ENCODE results near the gene JMJD4.

The JMJD4 gene

DNA sequence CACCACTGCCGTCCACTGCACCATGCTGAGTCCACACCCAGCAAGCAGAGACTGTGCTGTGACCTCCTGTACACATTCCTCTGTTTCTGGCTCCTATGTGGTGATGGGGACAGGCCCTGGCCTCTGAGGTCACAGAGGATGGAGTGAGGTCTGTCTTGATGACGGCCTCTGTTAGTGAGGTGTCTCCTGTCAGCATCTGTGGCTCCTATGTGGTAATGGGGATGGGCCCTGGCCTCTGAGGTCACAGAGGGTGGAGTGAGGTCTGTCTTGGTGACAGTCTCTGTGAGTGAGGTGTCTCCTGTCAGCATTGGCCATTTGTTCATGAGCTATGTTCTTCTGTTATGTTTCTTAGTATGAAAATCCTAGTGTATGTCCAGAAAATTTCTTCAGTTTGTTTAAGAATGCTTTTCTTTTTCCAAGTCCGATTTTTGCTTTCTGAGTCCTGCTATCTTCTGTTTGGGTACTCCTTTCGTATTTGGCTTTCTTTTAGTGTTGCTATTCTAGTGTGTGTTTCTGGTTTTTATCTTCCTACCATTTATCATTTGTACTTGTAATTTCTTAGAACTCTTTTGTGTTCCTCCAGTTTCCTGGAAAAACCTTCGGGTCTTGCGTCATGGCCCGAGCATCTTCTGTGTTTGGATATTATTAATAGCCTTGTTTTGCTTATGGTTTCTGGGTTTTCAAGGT, 13.5 kb upstream of the JMJD4 start:
- peak; percentile 49 for DNase-seq

DNA sequence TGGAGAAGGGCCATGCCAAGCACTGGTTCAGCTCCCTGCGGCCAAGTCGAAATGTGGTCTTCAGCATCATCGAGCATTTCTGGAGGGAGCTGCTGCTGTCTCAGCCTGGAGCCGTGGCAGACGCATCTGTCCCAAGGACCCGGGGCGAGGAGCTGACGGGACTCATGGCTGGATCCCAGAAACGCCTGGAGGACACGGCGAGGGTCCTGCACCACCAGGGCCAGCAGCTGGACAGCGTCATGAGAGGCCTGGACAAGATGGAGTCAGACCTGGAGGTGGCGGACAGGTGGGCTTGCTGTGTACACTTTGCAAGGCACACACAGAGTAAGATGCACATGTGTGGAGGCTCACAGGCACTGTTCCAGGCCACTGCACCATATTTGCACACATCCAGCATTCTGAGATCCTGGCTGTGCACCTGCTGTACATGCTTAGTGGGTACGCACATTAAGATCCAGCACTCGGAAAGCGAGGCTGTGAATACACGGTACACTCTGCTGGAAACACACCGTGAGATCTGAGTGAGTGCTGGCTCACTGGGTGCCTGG, 12.9 kb upstream of the JMJD4 start:
- no peak for DNase-seq

DNA sequence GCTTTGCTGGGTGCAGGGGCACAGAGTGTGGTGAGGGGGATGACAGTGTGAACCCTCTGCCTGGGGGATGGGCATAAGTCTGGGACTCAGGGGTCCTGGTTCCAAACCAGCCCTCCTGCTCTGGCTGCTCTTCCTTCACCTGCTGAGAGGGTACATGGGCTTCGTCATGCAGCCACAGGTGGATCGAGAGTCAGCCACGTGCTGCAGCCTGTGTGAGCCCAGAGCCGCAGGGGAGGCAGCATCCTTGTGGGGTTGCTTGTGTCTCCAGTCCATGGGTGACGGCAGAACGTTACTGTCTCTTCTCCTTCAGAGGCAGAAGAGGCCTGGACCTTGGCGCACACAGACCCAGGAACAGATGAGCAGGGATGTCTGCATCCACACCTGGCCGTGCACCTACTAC, 12.3 kb upstream of the JMJD4 start:
- no peak for DNase-seq

DNA sequence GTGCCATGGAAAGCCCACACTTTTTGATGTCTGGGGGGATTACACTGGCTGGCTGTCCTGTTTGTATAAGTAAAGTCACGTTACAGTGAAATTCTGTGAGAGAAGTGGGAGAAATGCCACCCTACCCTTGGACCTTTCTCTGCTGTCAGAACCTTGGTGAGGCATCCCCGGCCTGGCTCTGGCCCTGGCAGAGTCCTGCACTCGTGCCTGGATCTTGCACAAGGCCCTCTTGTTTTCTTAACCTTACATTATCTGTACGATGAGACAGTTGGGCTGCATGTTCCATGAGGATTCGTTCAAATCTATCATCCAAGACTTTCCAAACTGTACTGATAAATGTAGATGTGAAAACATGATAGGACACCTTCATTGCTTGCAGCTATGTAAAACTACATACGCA, 11.6 kb upstream of the JMJD4 start:
- no peak for DNase-seq

DNA sequence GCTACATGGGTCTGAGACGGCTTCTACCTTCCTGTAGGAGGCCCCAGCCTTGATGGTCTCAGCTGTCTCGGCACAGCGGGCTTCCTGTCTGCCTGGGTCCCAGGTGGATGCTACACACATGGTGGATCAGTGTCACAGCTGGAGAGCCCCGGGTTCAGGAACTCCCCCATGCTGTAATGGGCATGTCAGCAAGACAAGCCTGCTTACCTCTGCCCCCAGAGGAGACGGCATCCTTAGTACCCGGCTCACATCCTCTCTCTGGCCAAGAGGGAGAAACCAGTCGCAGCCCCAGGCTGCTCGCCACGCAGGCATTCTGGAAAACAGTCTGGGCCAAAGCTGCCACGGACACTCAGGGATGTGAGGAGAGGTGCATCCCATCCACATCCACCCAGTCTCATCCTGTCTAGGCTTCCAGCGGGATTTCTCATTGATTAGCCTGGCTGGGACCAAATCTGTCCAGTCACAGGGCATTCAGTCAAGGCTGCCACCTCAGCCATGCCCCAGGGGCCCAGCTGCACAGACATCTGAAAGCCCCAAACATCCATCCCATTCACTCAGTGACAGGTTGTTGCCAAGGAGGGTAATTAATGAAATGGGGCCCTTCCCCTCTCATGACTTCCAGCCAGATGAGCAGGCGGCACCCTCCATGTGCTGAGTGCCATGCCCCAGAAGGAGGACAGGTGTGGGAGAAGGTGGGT, 10.6 kb upstream of the JMJD4 start:
- DNase-seq, result no peak

DNA sequence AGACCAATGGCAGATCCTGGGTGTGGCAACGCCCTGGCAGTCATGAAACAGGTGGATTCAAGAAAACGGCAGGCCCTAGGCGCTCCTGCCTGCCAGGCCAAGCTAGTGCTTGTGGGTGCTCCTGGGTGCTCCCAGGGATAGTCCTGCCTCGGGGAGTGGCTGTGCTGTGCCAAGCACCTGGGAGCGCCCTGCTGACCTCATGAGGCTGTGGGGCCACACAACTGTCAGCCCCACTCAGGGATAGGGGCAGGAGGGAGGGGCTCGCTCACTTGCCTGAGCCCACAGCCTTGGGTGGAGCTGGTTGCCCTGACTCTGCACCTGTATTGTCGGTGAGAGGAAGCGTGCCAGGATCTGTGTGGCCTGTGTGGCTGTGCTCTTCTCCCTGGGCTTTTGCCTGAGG, 9.6 kb upstream of the JMJD4 start:
- no peak for DNase-seq

DNA sequence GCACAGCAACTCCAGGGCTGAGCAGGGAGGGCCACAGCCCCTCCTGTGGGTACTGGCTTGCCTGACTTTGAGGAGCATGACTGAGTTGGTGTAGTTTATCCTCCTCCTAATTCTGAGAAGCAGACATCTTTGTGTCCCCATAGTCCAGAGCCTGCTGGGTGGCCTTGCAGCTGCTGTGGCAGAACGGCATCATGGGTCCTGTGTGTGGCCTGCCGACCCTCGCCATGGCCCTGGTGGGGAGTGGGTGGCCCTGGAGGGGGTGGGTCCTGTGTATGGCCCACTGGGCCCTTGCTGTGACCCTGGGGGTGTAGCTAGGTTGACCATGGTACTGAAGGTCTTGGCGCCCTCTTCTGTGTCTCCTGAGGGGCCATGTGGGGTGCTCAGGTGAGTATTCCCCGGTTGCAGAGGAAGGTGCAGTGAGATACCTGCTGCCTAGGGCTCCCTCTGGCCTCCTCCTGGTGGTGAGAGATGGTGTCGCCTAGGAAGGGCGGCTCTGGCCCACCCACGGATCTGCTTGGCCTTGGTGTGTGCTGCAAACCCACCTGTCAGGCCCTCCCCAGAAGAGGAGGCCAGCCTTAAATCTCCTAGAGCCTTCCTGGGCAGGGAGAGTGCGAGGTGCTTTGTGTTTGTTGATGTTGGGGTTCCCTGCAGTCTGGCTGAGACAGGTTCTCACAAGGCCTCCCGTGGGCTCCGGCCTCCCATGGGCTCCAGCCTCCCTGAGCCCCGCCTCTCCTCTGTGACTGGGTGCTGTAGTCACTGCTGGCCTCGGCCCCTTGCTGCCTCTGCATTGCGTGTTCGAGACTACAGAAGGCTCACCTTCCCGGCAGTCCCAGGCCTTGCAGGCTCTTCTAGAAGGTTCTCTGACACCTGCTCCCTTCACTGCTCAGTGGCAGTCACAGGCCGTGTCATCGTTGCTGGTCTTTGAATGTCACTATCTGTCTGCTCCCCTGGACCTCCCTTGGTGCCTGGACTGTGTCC, 7.9 kb upstream of the JMJD4 start:
- no peak for DNase-seq

DNA sequence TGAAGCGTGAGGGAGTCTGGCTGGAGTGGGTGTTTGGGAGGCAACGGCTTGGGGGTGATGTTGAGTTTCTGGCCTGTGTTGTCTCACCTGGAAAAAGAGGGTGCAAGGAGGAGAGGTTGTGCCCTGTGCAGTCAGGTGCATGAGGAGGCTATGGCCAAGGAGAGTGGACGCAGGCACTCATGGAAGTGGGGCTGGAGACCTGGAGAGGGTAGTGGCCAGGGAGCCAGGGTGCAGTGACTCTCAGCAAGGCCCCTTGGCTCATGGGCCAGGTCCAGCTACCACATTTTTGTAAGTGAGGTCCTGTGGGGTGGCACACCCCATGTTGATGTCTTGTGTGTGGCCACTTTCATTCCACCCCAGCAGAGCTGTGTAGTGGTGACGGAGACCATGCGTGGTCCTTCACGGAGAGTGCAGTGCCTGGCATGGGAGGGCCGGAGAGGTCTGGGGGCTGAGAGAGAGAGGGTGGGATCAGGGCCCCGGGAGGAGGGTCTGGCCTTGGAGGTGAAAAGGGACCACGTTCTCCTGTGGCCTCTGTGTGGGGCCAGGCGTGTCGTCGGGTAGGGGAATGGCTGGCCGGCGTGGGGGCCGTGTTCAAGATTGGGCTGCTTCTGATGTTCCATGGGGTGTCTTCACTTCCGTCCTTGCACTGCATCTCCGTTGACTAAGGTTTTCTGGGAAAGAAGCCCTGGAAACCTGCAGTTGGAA, 6.2 kb upstream of the JMJD4 start:
- DNase-seq, result no peak

DNA sequence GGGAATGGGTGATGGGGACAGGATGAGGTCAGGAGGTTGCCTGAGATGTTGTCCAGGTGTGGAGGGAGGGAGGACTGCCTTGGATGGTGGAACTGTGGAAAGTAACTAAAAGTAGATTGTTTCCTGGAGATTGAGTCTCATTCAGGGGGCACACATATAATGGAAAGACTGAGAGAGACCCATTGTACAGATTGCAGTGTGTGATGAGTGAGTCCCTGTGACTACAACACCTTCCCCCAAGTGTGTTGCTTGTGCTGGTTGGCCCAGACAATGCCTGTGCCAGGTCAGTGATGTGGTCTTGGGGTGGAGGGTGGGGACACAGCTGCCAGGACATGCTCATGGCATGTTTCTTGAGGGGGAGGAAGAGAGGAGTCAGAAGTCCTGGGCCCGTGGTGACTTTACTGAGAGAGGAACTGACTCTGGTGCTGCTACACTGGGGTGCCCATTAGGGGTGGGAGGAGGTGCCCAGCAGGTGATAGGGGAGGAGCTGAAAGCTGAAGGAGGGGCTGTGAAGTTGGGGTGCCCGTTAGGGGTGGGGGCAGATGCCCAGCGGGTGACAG, 5.4 kb upstream of the JMJD4 start:
- no peak for DNase-seq

DNA sequence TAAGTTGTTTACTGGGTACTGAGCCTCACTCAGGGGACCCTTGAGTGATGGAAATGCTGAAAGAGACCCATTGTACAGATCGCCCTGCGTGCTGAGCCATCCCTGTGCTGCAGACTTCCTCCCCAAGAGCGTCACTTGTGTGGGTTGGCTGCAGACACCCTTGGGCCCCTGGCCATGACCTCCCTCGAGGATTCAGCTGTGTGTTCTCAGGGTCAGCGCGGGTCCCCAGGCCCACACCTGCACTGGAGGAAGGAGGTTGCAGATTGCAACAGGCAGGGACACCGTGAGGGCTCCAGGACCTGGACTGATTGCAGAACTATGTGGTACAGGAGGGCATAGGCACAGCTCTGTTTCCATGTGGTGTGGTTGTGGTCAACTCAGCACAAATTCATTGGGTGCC, 4.5 kb upstream of the JMJD4 start:
- no peak for DNase-seq

DNA sequence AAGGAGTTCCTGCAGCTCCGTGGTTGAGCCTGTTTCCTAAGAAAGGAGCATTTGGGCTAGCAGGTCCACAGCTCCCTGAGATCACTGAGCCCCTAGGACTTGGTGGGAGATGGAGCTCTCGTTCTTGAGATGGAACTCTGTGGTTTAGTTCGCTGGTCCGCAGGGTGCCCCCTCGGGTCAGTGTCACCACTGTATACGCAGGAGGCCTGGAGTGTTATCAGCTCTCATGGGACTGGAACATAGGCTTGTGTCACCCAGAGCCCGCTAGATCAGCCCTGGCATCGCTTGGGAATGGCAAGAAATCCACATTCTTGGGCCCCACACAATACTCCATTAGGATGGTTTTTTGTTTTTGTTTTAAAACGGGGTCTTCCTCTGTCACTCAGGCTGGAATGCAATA, 3.7 kb upstream of the JMJD4 start:
- DNase-seq, result no peak

DNA sequence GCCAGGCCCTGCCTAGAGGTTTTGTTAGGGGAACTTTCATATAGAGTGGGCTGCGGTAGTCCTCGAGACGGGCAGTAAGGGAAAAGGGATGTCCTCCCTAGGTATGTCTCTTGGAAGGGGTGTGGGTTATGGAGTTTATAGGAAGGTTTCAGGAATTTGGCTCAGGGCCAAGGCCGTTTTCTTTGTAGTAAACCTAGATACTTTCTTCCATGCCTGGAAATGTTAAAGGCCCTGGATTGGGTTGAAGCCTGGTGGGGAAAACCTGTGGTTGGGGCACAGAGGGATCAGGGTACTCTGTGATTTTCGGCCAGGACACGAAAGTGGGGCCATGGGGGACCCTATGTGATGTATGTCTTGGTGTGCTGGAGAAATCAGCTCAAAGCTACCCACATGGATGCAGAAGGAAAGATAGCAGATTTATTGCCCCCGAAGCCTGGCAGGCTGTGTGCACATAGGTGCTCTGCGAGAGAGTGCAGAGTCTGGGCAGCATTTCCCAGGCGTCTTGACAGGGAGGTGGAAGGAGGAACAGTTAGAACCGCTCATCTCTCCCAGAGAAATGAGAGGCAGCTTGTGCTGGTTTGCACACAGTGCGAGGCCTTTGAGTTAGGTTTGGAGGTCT, 1.8 kb upstream of the JMJD4 start:
- no peak for DNase-seq

DNA sequence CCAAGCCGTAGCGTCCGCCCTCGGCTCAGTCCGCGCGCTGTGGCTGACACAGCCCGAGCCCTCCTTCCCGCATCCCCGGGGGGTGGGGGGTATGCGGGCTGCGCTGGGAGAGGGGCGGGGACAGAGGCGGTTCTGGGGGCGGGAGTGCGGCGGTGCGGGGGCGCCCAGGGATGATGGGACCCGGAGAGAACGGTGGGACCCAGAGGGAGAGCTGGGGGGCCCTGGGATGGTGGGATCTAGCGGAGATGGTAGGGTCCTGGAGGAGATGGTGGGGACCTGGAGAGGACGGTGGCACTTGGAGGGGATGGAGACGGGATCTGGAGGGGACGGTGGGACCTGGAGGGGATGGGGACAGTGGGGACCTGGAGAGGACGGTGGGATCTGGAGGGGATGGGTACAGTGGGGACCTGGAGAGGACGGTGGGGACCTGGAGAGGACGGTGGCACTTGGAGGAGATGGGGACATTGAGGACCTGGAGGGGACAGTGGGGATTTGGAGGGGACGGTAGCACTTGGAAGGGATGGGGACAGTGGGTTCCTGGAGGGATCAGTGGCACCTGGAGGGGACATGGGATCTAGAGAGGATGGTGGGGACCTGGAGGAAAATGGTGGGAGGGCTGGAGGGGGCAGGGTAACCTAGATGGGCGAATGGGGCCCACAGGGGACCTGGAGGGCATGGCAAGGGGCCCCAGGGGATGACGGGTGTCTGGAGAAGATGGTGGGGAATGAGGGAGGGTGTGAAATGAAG, 610 bp upstream of the JMJD4 start:
- DNase-seq, result no peak

DNA sequence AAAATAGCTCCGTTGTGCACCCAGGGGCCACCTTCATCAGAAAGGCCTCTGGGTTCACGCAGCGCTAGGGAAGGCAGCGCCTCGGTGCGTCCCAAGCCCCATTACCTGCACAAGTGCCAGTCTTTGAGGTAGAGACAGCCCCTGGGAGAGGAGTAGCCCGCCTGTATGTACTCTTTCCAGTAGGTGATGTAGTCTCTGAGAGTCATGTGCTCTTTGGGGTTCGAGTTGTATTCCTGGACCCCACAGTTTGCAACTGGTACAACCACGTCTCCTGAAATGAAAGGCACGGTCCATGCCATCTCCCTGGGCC, 601 bp downstream of the JMJD4 start:
- no peak for DNase-seq

DNA sequence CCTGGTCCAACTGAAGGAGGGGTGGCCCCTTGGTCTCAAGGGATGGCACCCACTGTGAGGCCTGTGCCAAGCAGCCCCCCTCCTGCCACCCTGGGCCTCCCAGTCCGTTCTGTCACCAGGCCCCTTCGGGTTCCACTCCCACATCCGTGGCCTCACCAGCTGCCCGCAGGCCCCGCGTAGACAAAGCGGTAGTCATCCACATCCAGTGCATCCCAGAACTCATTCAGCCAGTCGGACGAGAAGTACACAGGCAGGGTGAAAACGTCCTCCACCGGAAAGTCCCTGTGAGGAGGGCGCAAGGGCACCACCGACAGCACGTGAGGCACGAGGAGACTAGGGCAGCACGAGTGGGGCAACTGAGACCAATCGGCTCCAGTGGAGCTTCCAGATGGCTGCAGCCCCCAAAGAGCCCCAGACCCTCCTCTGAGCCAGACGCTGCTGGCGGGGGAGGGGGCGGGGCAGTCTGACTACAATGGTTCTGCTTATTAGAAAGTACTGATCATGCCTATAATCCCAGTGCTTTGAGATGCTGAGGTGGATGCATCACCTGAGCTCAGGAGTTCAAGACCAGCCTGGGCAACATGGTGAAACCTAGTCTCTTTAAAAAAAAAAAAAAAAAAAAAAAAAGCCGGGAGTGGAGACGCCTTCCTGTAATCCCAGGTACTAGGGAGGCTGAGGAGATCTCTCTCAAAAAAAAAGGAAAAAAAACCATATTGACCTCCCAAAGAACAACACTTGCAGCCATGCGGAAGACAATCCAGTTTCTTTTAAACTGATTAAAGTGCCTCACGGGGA, 1.2 kb downstream of the JMJD4 start:
- no peak for DNase-seq

DNA sequence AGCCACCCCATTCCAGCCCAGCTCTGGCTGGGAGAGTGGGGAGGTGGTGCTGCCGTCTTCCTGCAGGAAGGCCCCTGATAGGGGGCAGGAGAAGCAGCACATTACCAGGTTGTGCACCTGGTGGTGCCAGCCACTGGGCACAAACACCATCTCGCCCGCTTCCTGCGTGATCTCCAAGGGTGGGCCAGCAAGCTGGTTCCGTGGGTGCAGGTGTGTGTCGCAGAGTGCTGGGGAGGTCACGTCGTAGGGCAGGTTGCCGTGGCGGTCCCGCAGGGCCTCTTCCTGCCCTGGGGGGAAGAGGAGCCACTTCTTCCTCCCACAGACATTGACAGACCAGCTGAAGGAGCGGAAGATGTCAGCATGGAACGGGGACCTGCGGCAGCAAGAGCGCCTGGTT, 1.8 kb downstream of the JMJD4 start:
- no peak for DNase-seq

DNA sequence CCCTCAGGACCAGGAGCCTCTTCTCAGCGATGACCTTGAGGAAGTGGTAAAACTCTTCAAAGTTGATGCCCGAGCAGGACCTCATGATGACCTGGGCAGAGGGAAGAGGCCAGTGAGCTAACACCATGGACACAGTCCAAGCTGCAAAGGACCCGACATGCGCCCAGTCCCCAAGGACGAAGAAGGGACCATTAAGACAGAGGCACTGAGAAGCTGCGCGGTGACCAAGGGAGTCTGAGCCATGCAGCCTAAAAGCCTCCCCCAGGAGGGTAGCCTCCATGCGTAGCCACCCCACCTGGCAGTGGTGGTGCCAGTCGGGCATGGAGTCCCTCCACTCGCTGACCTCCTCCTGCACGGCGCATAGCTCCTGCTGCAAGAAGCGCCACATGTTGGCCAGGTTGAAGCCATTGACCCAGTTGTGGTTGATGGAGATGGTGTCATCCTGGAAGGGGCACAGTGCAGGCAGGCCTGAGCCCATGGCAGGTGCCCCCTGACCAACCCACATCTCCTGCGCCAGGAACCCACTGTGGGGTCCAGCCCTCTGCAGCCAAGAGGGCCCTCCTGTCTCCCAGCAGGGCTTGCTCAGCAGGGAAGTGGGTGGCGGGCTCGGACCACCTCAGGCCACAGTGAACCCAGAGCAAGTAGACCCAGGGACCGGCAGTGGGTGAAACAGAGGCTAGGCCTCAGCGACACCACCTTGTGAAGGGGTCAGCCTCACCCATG, 2.4 kb downstream of the JMJD4 start:
- DNase-seq, result no peak

DNA sequence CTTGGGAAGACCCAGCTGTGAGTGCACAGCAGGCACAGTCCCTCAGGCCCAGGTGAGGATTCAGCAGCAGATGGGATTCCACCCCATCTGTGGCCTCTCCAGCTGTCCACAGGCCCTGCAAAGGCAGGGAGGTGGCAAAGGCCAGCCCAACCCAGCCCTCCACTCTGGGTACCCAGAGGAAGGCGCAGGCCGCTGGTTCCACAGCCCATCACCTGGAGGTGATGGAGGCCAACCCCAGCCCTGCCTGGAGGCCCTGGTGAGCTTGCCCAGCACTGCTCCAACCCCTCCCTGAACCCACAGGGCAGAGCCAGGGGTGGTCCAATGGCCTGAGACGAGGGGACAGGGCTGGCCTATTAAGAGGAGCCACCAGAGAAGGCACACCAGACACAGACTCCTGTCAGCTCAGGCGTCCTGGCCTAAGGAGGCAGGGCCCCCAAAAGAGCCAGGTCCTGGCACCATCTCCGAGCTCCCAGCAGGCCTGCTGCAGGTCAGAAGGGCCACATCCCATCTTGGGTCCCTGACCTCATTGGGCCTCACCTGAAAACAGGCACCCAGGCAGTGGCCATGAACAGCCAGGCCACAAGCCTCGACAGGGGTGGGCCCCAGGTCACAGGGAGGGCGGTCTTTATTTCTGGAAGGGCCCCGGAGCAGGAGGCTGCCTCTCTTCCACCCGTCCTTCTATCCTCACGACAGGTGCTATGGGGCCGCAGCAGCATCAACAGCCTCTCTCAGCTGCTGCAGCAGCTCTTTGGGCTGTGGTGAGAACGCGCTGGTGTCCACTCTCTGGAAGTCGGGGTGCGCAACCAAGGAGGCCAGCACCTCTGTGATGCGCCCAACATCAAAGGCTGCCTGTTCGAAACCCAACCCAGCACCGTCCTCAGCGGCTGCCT, 3.2 kb downstream of the JMJD4 start:
- no peak for DNase-seq

DNA sequence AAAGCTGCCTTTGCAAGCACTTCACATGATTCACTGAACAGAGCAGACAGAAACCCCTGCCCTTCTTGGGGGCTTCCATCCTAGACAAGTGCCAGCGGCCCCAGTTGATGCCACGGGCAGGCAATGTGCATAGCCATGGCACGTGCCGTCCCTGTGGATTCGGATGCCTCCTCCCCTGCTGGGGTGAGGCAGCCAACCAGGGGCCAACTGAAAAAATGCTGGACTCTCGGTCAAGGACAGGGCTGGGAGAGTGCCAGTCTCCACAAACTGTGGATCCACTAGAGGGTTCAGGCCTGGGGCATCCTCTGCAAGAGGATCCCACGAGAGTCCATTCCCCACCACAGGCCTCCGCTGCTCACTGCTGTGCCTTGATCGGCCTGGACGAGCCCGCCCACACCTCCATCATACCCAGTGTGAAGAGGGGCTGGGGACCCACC, 3.8 kb downstream of the JMJD4 start:
- no peak for DNase-seq

Data from CD4-positive, alpha-beta T cell treated with Interleukin-10 for 1 hour (primary cell).